HG02943 (cell line): ENCODE measurements around the gene DOCK2.

Experiments used
- ATAC-seq: cut with Tn5 transposase; IDR thresholded peaks from one replicate; pipeline ENCODE4 v1.9.1; 2021; ENCODE audit warnings: mild to moderate bottlenecking, low read depth, moderate library complexity; ENCODE audit not compliant: unreplicated experiment

The DOCK2 gene

GRCh38 chr5:169956126-169956525 lies 319.1 kb downstream of the DOCK2 start:
- no peak for ATAC-seq

- no peak for ATAC-seq
Observed at GRCh38 chr5:169956756-169957155, 319.7 kb downstream of the DOCK2 start.

GRCh38 chr5:169958278-169958677 lies 321.2 kb downstream of the DOCK2 start:
- ATAC-seq, result no peak

- ATAC-seq, result no peak
Observed at GRCh38 chr5:169960659-169961058, 323.6 kb downstream of the DOCK2 start.

GRCh38 chr5:169964246-169964645 lies 327.2 kb downstream of the DOCK2 start:
- no peak for ATAC-seq

- no peak for ATAC-seq
Observed at GRCh38 chr5:169970339-169970738, 333.3 kb downstream of the DOCK2 start.

- no peak for ATAC-seq
Observed at GRCh38 chr5:169970911-169971765, 334.1 kb downstream of the DOCK2 start.

GRCh38 chr5:169971780-169972179 lies 334.7 kb downstream of the DOCK2 start:
- no peak for ATAC-seq

- no peak for ATAC-seq
Observed at GRCh38 chr5:169973056-169973455, 336.0 kb downstream of the DOCK2 start.

GRCh38 chr5:169974121-169974770 lies 337.2 kb downstream of the DOCK2 start:
- no peak for ATAC-seq

- no peak for ATAC-seq
Observed at GRCh38 chr5:169978714-169979113, 341.6 kb downstream of the DOCK2 start.

GRCh38 chr5:169979871-169980270 lies 342.8 kb downstream of the DOCK2 start:
- no peak for ATAC-seq

GRCh38 chr5:169980418-169981053 lies 343.5 kb downstream of the DOCK2 start, which contains the start of gene INSYN2B:
Gene INSYN2B (minus strand): TSS chr5:169980495. CDS start chr5:169883898, 96,597 bp downstream.
- no peak for ATAC-seq

GRCh38 chr5:169988206-169988605 lies 351.1 kb downstream of the DOCK2 start:
- no peak for ATAC-seq

- no peak for ATAC-seq
Observed at GRCh38 chr5:169988947-169989346, 351.9 kb downstream of the DOCK2 start.

GRCh38 chr5:169989365-169989764 lies 352.3 kb downstream of the DOCK2 start:
- no peak for ATAC-seq

GRCh38 chr5:169991115-169991869 lies 354.2 kb downstream of the DOCK2 start:
- ATAC-seq, result no peak

- no peak for ATAC-seq
Observed at GRCh38 chr5:169992789-169993484, 355.9 kb downstream of the DOCK2 start.

- no peak for ATAC-seq
Observed at GRCh38 chr5:169993485-169993790, 356.4 kb downstream of the DOCK2 start.

GRCh38 chr5:169997798-169998197 lies 360.7 kb downstream of the DOCK2 start:
- ATAC-seq, result no peak
